H1 (cell line): Measurements from ENCODE around the gene TRPC4. TPM values are rescaled to one million over a fixed set of nuclear protein-coding genes. Genes with fewer than 3 reads are reported as not detected.

Experiments used
- BCL11A ChIP-seq, 2 experiments: IDR thresholded peaks; one replicate each; pipeline ENCODE4 v1.6.1; 2011; ENCODE audit warnings: low read depth in 2 of 2, low read length in 2 of 2, mild to moderate bottlenecking in 2 of 2
- KDM4A ChIP-seq: IDR thresholded peaks from one replicate; pipeline ENCODE4 v1.7.1; 2012; ENCODE audit warnings: low read depth, mild to moderate bottlenecking, moderate library complexity, low read length, inconsistent platforms; ENCODE audit not compliant: severe bottlenecking
- SIN3A ChIP-seq, 2 experiments: IDR thresholded peaks in 1 of 2; conservative IDR thresholded peaks in 1 of 2; 2 replicates each; pipeline ENCODE4 v1.6.1; 2011 to 2012; ENCODE audit warnings: low read length in 2 of 2, improper control_type of control experiment in 1 of 2, low read depth in 1 of 2, mild to moderate bottlenecking in 1 of 2
- polyA plus RNA-seq, 7 experiments: library from polyadenylated mRNA; depleted of rRNA in 3 of 7; stranded (reverse) in 5 of 7; unstranded in 2 of 7; fragments of >200 nt in 5 of 7; fragments of 200-250 nt in 2 of 7; gene quantifications; 1 replicate in 5 of 7; 2 replicates in 1 of 7; 4 replicates in 1 of 7; pipeline versions ENCODE4 v1.2.1 to v1.2.3, GENCODE V29; 2011 to 2013; ENCODE audit warnings: missing spikeins in 2 of 7, mixed read lengths in 2 of 7
- total RNA-seq: library from RNA; stranded (reverse); fragmentation: NEBNext Ultra II Directional; extraction: Animal tissue kit (Norgen Biotek cat#: 25700); gene quantifications from 2 replicates; pipeline ENCODE4 v1.2.1, GENCODE V29; 2021

The TRPC4 gene
- total and polyA plus RNA-seq, 2 of the 8 experiments (the other 6 are each of a cell fraction or from before 2014, with no cell fraction given), result 12.3 to 14.7 TPM

GRCh38 chr13:37648609-37649008, 221.0 kb downstream of the TRPC4 start (continued):
- TF ChIP-seq BCL11A (IDR thresholded peaks at IDR 0.05; ENCODE audit: low read depth in 2 of 2, low read length in 2 of 2) (no peak), KDM4A (no peak), SIN3A (conservative IDR thresholded peaks at IDR 0.05 in 1 of 2, IDR thresholded peaks at IDR 0.05 in 1 of 2; ENCODE audit: low read depth in 1 of 2, low read length in 2 of 2) (no peak)
